Body of pancreas (tissue), 4 donors: ENCODE results near the gene SLC22A23. TPM values are rescaled to one million over a fixed set of nuclear protein-coding genes. Genes with fewer than 3 reads are reported as not detected.

Source experiments
- ATAC-seq: fragments of 150-250 bp; one replicate; pipeline ENCODE4 v1.9.1; 2016
- DNase-seq, 4 donors: peaks; one replicate each; pipeline ENCODE4 v3.0.0-alpha.2; 2019
- H3K27ac ChIP-seq, 4 donors: fragments of 200-600 bp; sonication (generic); 1 replicate in 3 of 4; 2 replicates in 1 of 4; pipeline versions ENCODE4 v1.5.1 to v1.6.1; 2016 to 2019; ENCODE audit warnings: mild to moderate bottlenecking in 1 of 4, mixed read lengths in 1 of 4, moderate library complexity in 1 of 4
- H3K27me3 ChIP-seq, 2 donors: fragments of 200-600 bp; sonication (generic); one replicate each; pipeline ENCODE4 v1.6.0; 2016; ENCODE audit warnings: mild to moderate bottlenecking in 1 of 2
- H3K36me3 ChIP-seq, 2 donors: fragments of 200-600 bp; sonication (generic); replicated peaks in 1 of 2; 2 replicates each; pipeline ENCODE4 v1.5.1; 2016; ENCODE audit warnings: low read depth in 2 of 2; ENCODE audit not compliant: insufficient read depth in 1 of 2
- H3K4me1 ChIP-seq: fragments of 200-600 bp; sonication (generic); one replicate; pipeline ENCODE4 v1.6.0; 2016
- H3K4me3 ChIP-seq, 2 donors: fragments of 200-600 bp; sonication (generic); 1 replicate in 1 of 2; 2 replicates in 1 of 2; pipeline ENCODE4 v1.5.1; 2016 to 2019
- H3K9me3 ChIP-seq, 3 donors: fragments of 200-600 bp; sonication (generic); 1 replicate in 2 of 3; 2 replicates in 1 of 3; pipeline ENCODE4 v1.5.1; 2016
- POLR2A ChIP-seq, 3 donors: fragments of 450-650 bp; IDR thresholded peaks; one replicate each; pipeline ENCODE4 v1.6.1; 2016; ENCODE audit warnings: antibody characterized with exemption in 3 of 3, mild to moderate bottlenecking in 2 of 3
- WGBS, 2 donors: methylation state at CpG; one replicate each; pipeline ENCODE4 v1.1.5; 2017; 5-methylcytosine and 5-hydroxymethylcytosine counted together
- intact Hi-C: fragments of 100-400 bp; cut with DNase I; formaldehyde crosslinking; loops from one replicate; pipeline ENCODE4 v1.15.1; 2023
- total RNA-seq, 2 donors: library from RNA; depleted of rRNA; stranded (reverse); fragments of >200 nt; gene quantifications; one replicate each; pipeline ENCODE4 v1.1.0, GENCODE V29; 2016
- TF ChIP-seq, protein P1 (sequence below), 7 experiments: fragments of 450-650 bp in 4 of 7; fragments of 200-600 bp in 3 of 7; sonication (generic) in 3 of 7; IDR thresholded peaks; one replicate each; pipeline ENCODE4 v1.5.1; 2016 to 2019; ENCODE audit warnings: antibody characterized with exemption in 7 of 7

SLC22A23 gene
- total RNA-seq, 2 donors from 2014 or later: 20.4 to 32.2 TPM

DNA sequence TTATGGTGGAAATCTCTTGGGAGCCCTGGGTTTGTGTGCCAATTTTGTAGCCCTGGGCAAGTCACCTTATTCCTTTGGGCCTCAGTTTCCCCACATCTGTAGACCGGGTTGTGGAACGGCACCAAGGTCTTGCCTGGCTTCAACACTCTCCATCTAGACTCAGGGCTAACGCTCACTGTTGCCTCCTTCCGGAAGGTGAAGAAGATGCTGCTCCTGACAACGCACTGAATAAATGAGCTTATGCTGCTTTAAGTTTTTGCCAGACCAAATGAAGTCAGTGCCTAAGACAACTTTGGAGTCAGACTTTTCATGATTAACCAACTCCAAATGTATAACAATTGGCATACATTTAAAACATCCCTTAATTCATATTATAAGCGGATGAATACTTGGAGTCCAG, 145.0 kb downstream of the SLC22A23 start:
- ATAC-seq (no peak), DNase-seq (no peak)
- Histone ChIP-seq H3K36me3 (no peaks in the 10 kb centered on the region), H3K27me3 (no peaks in the 10 kb centered on the region), H3K4me3 (no peak overlapping the region), H3K4me1 (peaks cover 23% of the 10 kb centered on the region), H3K9me3 (no peaks in the 10 kb centered on the region), H3K27ac (no peak overlapping the region)
- WGBS, 2 donors: 95 to 99% methylated on average over 6 of the region's 6 CpGs
- no peak for TF ChIP-seq POLR2A (IDR thresholded peaks at IDR 0.05)
- TF ChIP-seq, protein P1, sequence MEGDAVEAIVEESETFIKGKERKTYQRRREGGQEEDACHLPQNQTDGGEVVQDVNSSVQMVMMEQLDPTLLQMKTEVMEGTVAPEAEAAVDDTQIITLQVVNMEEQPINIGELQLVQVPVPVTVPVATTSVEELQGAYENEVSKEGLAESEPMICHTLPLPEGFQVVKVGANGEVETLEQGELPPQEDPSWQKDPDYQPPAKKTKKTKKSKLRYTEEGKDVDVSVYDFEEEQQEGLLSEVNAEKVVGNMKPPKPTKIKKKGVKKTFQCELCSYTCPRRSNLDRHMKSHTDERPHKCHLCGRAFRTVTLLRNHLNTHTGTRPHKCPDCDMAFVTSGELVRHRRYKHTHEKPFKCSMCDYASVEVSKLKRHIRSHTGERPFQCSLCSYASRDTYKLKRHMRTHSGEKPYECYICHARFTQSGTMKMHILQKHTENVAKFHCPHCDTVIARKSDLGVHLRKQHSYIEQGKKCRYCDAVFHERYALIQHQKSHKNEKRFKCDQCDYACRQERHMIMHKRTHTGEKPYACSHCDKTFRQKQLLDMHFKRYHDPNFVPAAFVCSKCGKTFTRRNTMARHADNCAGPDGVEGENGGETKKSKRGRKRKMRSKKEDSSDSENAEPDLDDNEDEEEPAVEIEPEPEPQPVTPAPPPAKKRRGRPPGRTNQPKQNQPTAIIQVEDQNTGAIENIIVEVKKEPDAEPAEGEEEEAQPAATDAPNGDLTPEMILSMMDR (IDR thresholded peaks at IDR 0.05): no peak
- intact Hi-C loops: no loop called here

DNA sequence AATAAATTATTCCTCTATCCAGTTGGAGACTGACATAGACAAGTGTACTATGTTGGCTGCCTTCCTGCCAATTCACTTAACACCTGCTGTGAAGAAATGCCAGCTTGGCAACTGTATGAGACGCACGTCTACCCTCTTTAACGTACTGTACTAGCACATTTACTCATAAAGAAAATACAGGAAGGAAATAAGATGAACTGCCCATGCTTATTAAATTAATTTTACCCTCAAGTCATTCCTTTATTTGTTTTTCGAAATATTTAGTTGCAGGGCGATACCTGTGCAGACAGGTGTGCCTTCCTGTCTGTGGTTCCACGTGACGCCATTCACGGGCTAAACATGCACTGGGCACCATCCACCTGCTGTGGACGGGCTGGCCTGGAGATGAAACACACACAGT, 146.1 kb downstream of the SLC22A23 start:
- Histone ChIP-seq H3K4me1 (peaks cover 23% of the 10 kb centered on the region), H3K27me3 (no peaks in the 10 kb centered on the region), H3K9me3 (no peaks in the 10 kb centered on the region), H3K4me3 (no peak overlapping the region), H3K27ac (peak overlapping the region in 3 of 4 donors; percentile 8 to 64 (median 32)), H3K36me3 (no peaks in the 10 kb centered on the region)
- ATAC-seq (peak; percentile 53), DNase-seq (peak in 2 of 4 donors; percentile 62 to 65)
- intact Hi-C loops: no loop called here
- TF ChIP-seq, protein P1 (IDR thresholded peaks at IDR 0.05): no peak
- no peak for TF ChIP-seq POLR2A (IDR thresholded peaks at IDR 0.05)
- 43 to 54% methylated on average over 9 of the region's 9 CpGs for WGBS, 2 donors

DNA sequence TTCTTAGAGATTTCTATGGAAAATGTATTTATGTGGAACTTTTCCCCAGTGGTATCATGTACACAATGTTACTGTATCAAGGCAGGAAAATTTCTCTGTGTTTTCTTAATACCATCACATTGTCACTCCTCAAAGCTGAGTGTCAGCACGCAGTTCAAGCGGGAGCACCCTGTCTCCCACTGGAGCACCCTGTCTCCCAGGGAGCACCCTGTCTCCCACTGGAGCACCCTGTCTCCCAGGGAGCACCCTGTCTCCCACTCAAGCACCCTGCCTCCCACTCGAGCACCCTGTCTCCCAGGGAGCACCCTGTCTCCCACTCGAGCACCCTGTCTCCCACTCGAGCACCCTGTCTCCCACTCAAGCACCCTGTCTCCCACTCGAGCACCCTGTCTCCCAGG, 146.8 kb downstream of the SLC22A23 start:
- no peak for ATAC-seq
- H3K9me3 ChIP-seq: no peaks in the 10 kb centered on the region
- H3K36me3 ChIP-seq: no peaks in the 10 kb centered on the region
- H3K4me1 ChIP-seq: peaks cover 23% of the 10 kb centered on the region
- peak overlapping the region in 2 of 4 donors; percentile 52 to 64 for H3K27ac ChIP-seq
- no peak for DNase-seq
- intact Hi-C loops: no loop called here
- H3K27me3 ChIP-seq: no peaks in the 10 kb centered on the region
- 70 to 77% methylated on average over 6 of the region's 6 CpGs for WGBS, 2 donors
- no peak for TF ChIP-seq POLR2A (IDR thresholded peaks at IDR 0.05)
- TF ChIP-seq, protein P1 (IDR thresholded peaks at IDR 0.05): no peak
- no peak overlapping the region for H3K4me3 ChIP-seq

DNA sequence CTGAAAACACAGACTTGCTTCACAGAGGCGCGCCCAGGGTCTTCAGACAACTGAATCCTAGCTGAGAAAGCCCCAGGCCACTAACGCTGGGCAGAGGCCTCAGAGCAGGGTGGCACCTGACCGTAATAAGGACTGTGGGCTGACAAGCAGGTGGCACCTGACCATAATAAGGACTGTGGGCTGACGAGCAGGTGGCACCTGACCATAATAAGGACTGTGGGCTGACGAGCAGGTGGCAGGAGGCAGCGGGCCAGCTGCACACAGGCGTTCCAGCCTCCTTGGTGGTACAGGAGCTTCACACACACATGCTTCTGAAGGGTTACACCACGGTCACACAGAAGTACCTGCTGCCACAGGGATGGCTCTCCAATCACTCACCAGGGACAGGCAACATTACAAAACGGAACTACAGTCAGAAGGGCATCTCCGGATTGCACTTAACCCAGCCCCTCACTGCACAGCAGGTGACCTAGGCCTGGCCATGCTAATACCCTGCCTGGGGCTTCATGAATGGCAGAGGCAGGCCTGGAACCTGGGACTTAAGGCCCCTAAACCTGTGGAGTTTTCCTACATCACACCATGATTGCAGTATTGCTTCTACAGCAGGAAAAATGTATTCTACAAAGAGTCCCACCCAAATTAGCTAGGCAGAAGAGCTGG, 147.3 kb downstream of the SLC22A23 start:
- DNase-seq: peak; percentile 64 to 87 (median 74)
- no peak overlapping the region for H3K4me3 ChIP-seq
- WGBS, 2 donors: 49 to 51% methylated on average over 5 to 11 of the region's 11 CpGs
- H3K27ac ChIP-seq: peak overlapping the region in 3 of 4 donors; percentile 46 to 64 (median 52)
- no peaks in the 10 kb centered on the region for H3K9me3 ChIP-seq
- peak; percentile 80 for ATAC-seq
- TF ChIP-seq POLR2A (IDR thresholded peaks at IDR 0.05): no peak
- TF ChIP-seq, protein P1 (IDR thresholded peaks at IDR 0.05): no peak
- H3K27me3 ChIP-seq: no peaks in the 10 kb centered on the region
- no peaks in the 10 kb centered on the region for H3K36me3 ChIP-seq
- intact Hi-C loops: no loop called here
- peaks cover 23% of the 10 kb centered on the region for H3K4me1 ChIP-seq

DNA sequence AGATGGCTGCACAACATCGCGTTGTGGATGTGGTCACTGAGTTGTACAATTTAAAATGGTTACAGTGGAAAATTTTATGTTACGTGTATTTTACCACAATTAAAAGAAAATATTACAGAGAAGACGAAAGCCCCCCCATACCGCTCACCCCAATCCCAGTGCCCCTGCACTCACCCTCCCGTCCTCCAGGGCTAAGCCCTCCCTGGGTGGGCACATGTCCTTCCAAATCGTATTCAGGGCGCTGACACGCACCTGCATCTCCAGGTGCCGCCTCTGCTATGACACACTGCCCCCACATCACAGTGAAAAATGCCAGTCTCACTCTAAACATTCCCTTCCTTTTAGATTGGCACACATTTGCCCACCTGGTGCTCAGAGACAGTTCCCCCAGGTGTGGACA, 148.7 kb downstream of the SLC22A23 start:
- ATAC-seq (no peak), DNase-seq (no peak)
- H3K27ac ChIP-seq: no peak overlapping the region
- 91 to 93% methylated on average over 10 of the region's 10 CpGs for WGBS, 2 donors
- peaks cover 23% of the 10 kb centered on the region for H3K4me1 ChIP-seq
- H3K27me3 ChIP-seq: no peaks in the 10 kb centered on the region
- H3K9me3 ChIP-seq: no peaks in the 10 kb centered on the region
- no peak overlapping the region for H3K4me3 ChIP-seq
- intact Hi-C loops: no loop called here
- TF ChIP-seq, protein P1 (IDR thresholded peaks at IDR 0.05): no peak
- no peak for TF ChIP-seq POLR2A (IDR thresholded peaks at IDR 0.05)
- H3K36me3 ChIP-seq: no peaks in the 10 kb centered on the region
